ENCODE data around the gene STIM1.

GRCh38 chr11:3990406-3990805 lies 134.9 kb downstream of the STIM1 start:
- TF ChIP-seq CTCF (IDR thresholded peaks at IDR 0.05; ENCODE audit: low read depth, low read length, poor library complexity, severe bottlenecking) (no peak), EZH2phosphoT487 (IDR thresholded peaks at IDR 0.05; ENCODE audit: borderline replicate concordance, low read length) (no peak)
